Measurements from ENCODE around the gene PTGR1. TPM values are rescaled to one million over a fixed set of nuclear protein-coding genes. Genes with fewer than 3 reads are reported as not detected.

The PTGR1 gene
- total and polyA plus RNA-seq, 2 experiments from 2014 or later: 65.2 to 99.5 TPM

DNA sequence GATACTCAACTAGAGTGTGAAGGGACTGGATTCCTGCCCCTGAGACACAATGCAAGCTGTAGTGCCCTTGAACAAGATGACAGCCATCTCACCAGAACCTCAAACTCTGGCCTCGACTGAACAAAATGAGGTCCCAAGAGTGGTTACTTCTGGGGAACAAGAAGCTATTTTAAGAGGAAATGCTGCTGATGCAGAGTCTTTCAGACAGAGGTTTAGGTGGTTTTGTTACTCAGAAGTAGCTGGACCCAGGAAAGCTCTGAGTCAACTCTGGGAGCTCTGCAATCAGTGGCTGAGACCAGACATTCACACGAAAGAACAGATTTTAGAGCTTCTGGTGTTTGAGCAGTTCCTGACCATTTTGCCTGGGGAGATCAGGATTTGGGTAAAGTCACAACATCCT lies 72.1 kb downstream of the PTGR1 start:
- no peak overlapping the region for H2AFZ ChIP-seq
- H3K36me3 ChIP-seq (ENCODE audit: low read depth): no peaks in the 10 kb centered on the region
- TF ChIP-seq EZH2phosphoT487 (IDR thresholded peaks at IDR 0.05; ENCODE audit: insufficient read depth, low read depth) (no peak), EZH2 (IDR thresholded peaks at IDR 0.05; ENCODE audit: insufficient read depth, poor library complexity, severe bottlenecking) (no peak)
- H4K20me1 ChIP-seq (ENCODE audit: insufficient read depth): no peaks in the 10 kb centered on the region
- no peaks in the 10 kb centered on the region for H3K9me3 ChIP-seq (ENCODE audit: low read depth)
- no peaks in the 10 kb centered on the region for H3K79me2 ChIP-seq (ENCODE audit: insufficient read depth)
- no peaks in the 10 kb centered on the region for H3K4me1 ChIP-seq (ENCODE audit: insufficient read depth)
- WGBS, 2 experiments (ENCODE audit: low coverage in 1 of 2, low lambda C conversion rate in 2 of 2, missing lambda C conversion rate in 2 of 2): 79% methylated on average over 2 of the region's 2 CpGs
- H3F3A ChIP-seq (ENCODE audit: insufficient read depth): peaks cover 6% of the 10 kb centered on the region
- DNase-seq: peak; percentile 47
- no peak overlapping the region for H3K9ac ChIP-seq
- H3K4me2 ChIP-seq (ENCODE audit: unreplicated experiment): no peak overlapping the region
- H3K27me3 ChIP-seq (replicated peaks; ENCODE audit: insufficient read depth): no peaks in the 10 kb centered on the region
- no peak overlapping the region for H3K4me3 ChIP-seq
- no peak overlapping the region for H3K27ac ChIP-seq
- in situ Hi-C loops (cut with MboI): no loop called here
- no peaks in the 10 kb centered on the region for H3K9me2 ChIP-seq (ENCODE audit: insufficient read depth)

DNA sequence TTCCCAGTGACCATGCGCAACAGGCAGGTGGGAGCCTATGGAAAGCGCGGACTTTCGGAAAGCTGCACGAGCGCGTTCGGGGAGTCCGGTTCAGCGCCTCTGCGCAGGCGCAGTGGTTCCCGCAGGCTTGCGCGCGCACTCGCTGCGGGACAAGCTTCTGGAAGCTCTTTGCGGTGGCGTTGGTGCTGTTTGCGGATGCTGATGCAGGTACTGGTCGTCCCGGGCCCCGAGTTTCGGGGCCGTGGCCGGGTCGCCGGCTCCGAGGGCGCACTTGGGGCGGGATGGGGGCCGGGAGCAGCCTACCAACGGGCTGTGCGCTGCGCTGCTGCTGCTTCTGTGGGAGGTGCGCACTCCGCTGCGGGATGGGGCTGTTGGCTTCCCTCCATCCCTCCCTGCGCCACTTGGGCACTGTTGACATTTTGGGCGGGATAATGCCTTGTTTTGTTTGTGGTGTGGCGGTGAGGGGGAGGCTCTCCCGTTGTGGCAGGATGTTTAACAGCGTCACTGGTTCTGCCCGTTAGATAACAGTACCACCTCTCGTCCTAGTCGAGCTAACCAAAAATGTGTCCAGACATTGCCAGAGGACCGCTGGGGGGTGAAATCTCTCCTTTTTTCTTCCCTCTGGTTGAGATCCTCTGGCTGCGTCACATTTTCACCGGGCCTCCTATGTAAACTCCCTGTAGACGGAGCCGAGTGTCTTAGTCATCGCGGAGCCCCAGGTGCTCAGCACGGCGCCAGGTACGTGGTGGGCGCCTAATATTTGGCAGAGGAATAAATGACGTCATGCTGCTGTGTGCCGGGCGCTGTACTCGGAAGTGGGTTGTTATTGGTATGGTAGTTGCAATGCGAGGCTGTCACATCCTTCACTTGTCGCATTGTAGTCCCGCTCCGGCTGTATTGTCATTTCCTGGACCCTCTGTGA lies 74.1 kb downstream of the PTGR1 start, which contains the start of gene ZNF483:
Gene ZNF483, plus strand, starts transcription at position 124 of the 922 bp plus-strand sequence. CDS start 2,217 bp downstream, outside the sequence.
- Histone ChIP-seq H3K4me2 (ENCODE audit: unreplicated experiment) (peak within 1 kb of the TSS; percentile 94), H3F3A (ENCODE audit: insufficient read depth) (peaks cover 6% of the 10 kb centered on the region), H3K27ac (no peak within 1 kb of the TSS), H3K9me3 (ENCODE audit: low read depth) (no peaks in the 10 kb centered on the region), H4K20me1 (ENCODE audit: insufficient read depth) (no peaks in the 10 kb centered on the region), H3K4me3 (peak within 1 kb of the TSS; percentile 73), H3K9me2 (ENCODE audit: insufficient read depth) (no peaks in the 10 kb centered on the region), H3K36me3 (ENCODE audit: low read depth) (no peaks in the 10 kb centered on the region), H3K79me2 (ENCODE audit: insufficient read depth) (no peaks in the 10 kb centered on the region), H3K9ac (peak within 1 kb of the TSS; percentile 59), H2AFZ (peak within 1 kb of the TSS; percentile 89), H3K4me1 (ENCODE audit: insufficient read depth) (no peaks in the 10 kb centered on the region), H3K27me3 (replicated peaks; ENCODE audit: insufficient read depth) (no peaks in the 10 kb centered on the region)
- TF ChIP-seq EZH2 (IDR thresholded peaks at IDR 0.05; ENCODE audit: insufficient read depth, poor library complexity, severe bottlenecking): no peak
- no peak for TF ChIP-seq EZH2phosphoT487 (IDR thresholded peaks at IDR 0.05; ENCODE audit: insufficient read depth, low read depth)
- WGBS, 2 experiments (ENCODE audit: low coverage in 1 of 2, low lambda C conversion rate in 2 of 2, missing lambda C conversion rate in 2 of 2): 3% methylated on average over 57 to 63 of the region's 66 CpGs
- peak; percentile 78 for DNase-seq
- in situ Hi-C loops (cut with MboI): no loop called here

GRCh38 chr9:111524731-111525055 lies 74.8 kb downstream of the PTGR1 start:
- Histone ChIP-seq H3K9me3 (ENCODE audit: low read depth) (no peaks in the 10 kb centered on the region), H2AFZ (peak overlapping the region; percentile 89), H3K4me1 (ENCODE audit: insufficient read depth) (no peaks in the 10 kb centered on the region), H3K9ac (peak overlapping the region; percentile 59), H4K20me1 (ENCODE audit: insufficient read depth) (no peaks in the 10 kb centered on the region), H3K36me3 (ENCODE audit: low read depth) (no peaks in the 10 kb centered on the region), H3K27ac (no peak overlapping the region), H3K4me2 (ENCODE audit: unreplicated experiment) (peak overlapping the region; percentile 94), H3K4me3 (peak overlapping the region; percentile 73), H3K9me2 (ENCODE audit: insufficient read depth) (no peaks in the 10 kb centered on the region), H3F3A (ENCODE audit: insufficient read depth) (peaks cover 6% of the 10 kb centered on the region), H3K27me3 (replicated peaks; ENCODE audit: insufficient read depth) (no peaks in the 10 kb centered on the region), H3K79me2 (ENCODE audit: insufficient read depth) (no peaks in the 10 kb centered on the region)
- in situ Hi-C loops (cut with MboI): no loop called here
- DNase-seq: no peak
- 17 to 19% methylated on average over 7 of the region's 7 CpGs for WGBS, 2 experiments (ENCODE audit: low coverage in 1 of 2, low lambda C conversion rate in 2 of 2, missing lambda C conversion rate in 2 of 2)
- TF ChIP-seq EZH2 (IDR thresholded peaks at IDR 0.05; ENCODE audit: insufficient read depth, poor library complexity, severe bottlenecking): no peak
- TF ChIP-seq EZH2phosphoT487 (IDR thresholded peaks at IDR 0.05; ENCODE audit: insufficient read depth, low read depth): no peak

DNA sequence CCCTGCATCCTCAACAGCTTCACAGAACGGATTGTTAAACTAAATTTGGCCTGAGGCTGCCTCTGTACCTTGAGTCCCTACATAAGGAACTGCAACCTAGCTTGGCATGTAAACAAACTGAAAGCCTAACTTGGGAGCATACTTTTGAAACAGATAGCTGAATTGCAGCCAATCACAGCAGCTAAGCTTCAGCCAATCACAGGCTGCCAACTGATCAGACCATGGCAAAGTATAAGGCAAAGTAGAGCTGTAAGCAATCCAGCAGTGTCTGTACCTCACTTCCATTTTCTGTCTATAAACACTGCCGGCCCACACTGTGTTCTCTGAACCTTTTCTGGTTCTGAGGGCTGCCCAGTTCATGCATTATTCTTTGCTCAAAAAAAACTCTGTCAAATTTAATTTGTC lies 83.4 kb downstream of the PTGR1 start:
- TF ChIP-seq EZH2phosphoT487 (IDR thresholded peaks at IDR 0.05; ENCODE audit: insufficient read depth, low read depth) (no peak), EZH2 (IDR thresholded peaks at IDR 0.05; ENCODE audit: insufficient read depth, poor library complexity, severe bottlenecking) (no peak)
- DNase-seq: no peak

More for the DNA sequence above, 83.4 kb downstream of the PTGR1 start:
- Histone ChIP-seq H4K20me1 (ENCODE audit: insufficient read depth) (no peaks in the 10 kb centered on the region), H3K27ac (no peak overlapping the region), H3F3A (ENCODE audit: insufficient read depth) (no peaks in the 10 kb centered on the region), H3K36me3 (ENCODE audit: low read depth) (no peaks in the 10 kb centered on the region), H3K79me2 (ENCODE audit: insufficient read depth) (no peaks in the 10 kb centered on the region), H3K9ac (no peak overlapping the region), H3K9me3 (ENCODE audit: low read depth) (no peaks in the 10 kb centered on the region), H3K4me2 (ENCODE audit: unreplicated experiment) (no peak overlapping the region), H3K4me3 (no peak overlapping the region), H3K4me1 (ENCODE audit: insufficient read depth) (no peaks in the 10 kb centered on the region), H3K9me2 (ENCODE audit: insufficient read depth) (no peaks in the 10 kb centered on the region), H3K27me3 (replicated peaks; ENCODE audit: insufficient read depth) (no peaks in the 10 kb centered on the region), H2AFZ (no peak overlapping the region)
- in situ Hi-C loops (cut with MboI): no loop called here
- 65 to 78% methylated on average over 2 of the region's 2 CpGs for WGBS, 2 experiments (ENCODE audit: low coverage in 1 of 2, low lambda C conversion rate in 2 of 2, missing lambda C conversion rate in 2 of 2)
